Neural cell (in vitro differentiated cells): Measurements from ENCODE around the gene ALS2. TPM values are rescaled to one million over a fixed set of nuclear protein-coding genes. Genes with fewer than 3 reads are reported as not detected.

Experiments
- H2AFZ ChIP-seq: fragments of 200-600, 300-800 bp; sonication (generic), shearing (Covaris generic); 2 replicates; pipeline ENCODE4 v1.6.0; 2014; ENCODE audit warnings: low read depth, mild to moderate bottlenecking, antibody characterized with exemption, low read length, moderate library complexity
- H3F3A ChIP-seq: fragments of 200-600 bp; shearing (Covaris generic); 2 replicates; pipeline ENCODE4 v1.6.1; 2016; ENCODE audit warnings: mild to moderate bottlenecking, moderate library complexity, mixed read lengths, antibody characterized with exemption, low read length; ENCODE audit not compliant: insufficient read depth, poor library complexity, severe bottlenecking
- H3K27ac ChIP-seq: fragments of 200-600, 300-800 bp; sonication (generic), shearing (Covaris generic); 2 replicates; pipeline ENCODE4 v1.5.1; 2014; ENCODE audit warnings: mild to moderate bottlenecking, low read length, moderate library complexity
- H3K27me3 ChIP-seq: fragments of 300-800, 200-600 bp; sonication (generic), shearing (Covaris generic); 2 replicates; pipeline ENCODE4 v1.6.0; 2014; ENCODE audit warnings: mild to moderate bottlenecking, low read depth, low read length, moderate library complexity; ENCODE audit not compliant: insufficient read depth
- H3K36me3 ChIP-seq: fragments of 300-800, 200-600 bp; sonication (generic), shearing (Covaris generic); 2 replicates; pipeline ENCODE4 v1.5.1; 2014; ENCODE audit warnings: mild to moderate bottlenecking, antibody characterized with exemption, low read length, moderate library complexity; ENCODE audit not compliant: insufficient read depth
- H3K4me2 ChIP-seq: fragments of 300-800, 200-600 bp; sonication (generic), shearing (Covaris generic); 2 replicates; pipeline ENCODE4 v1.6.0; 2014; ENCODE audit warnings: mild to moderate bottlenecking, low read length
- H3K4me3 ChIP-seq: fragments of 300-800, 200-600 bp; sonication (generic), shearing (Covaris generic); 2 replicates; pipeline ENCODE4 v1.5.1; 2014; ENCODE audit warnings: mild to moderate bottlenecking, low read length, moderate library complexity
- H3K79me2 ChIP-seq: fragments of 200-600 bp; shearing (Covaris generic); replicated peaks from 2 replicates; pipeline ENCODE4 v1.6.0; 2014; ENCODE audit warnings: mild to moderate bottlenecking, low read length, moderate library complexity; ENCODE audit not compliant: insufficient read depth
- H3K9ac ChIP-seq: fragments of 300-800, 200-600 bp; sonication (generic), shearing (Covaris generic); 2 replicates; pipeline ENCODE4 v1.6.1; 2016; ENCODE audit warnings: mild to moderate bottlenecking, low read length, mixed read lengths
- H3K9me2 ChIP-seq: fragments of 200-600 bp; shearing (Covaris generic); 2 replicates; pipeline ENCODE4 v1.6.1; 2016; ENCODE audit warnings: mild to moderate bottlenecking, low read length, mixed read lengths; ENCODE audit not compliant: insufficient read depth
- H3K9me3 ChIP-seq: fragments of 200-600, 300-800 bp; sonication (generic), shearing (Covaris generic); 2 replicates; pipeline ENCODE4 v1.6.1; 2016; ENCODE audit warnings: mild to moderate bottlenecking, mixed run types, low read length, moderate library complexity, mixed read lengths
- H4K20me1 ChIP-seq: fragments of 200-600 bp; shearing (Covaris generic); 2 replicates; pipeline ENCODE4 v1.6.1; 2016; ENCODE audit warnings: mild to moderate bottlenecking, mixed run types; ENCODE audit not compliant: insufficient read depth
- EP300 ChIP-seq: fragments of 450-650 bp; conservative IDR thresholded peaks from 2 replicates; pipeline ENCODE4 v1.6.1; 2014; ENCODE audit warnings: antibody characterized with exemption, mild to moderate bottlenecking, moderate library complexity; ENCODE audit not compliant: poor library complexity, severe bottlenecking
- EZH2 ChIP-seq: fragments of 200-600, 300-800 bp; shearing (Covaris generic), sonication (generic); IDR thresholded peaks from 2 replicates; pipeline ENCODE4 v1.6.1; 2014; ENCODE audit warnings: antibody characterized with exemption, low read length, borderline replicate concordance, mild to moderate bottlenecking; ENCODE audit not compliant: insufficient read depth, poor library complexity, severe bottlenecking
- MXI1 ChIP-seq: fragments of 450-650 bp; conservative IDR thresholded peaks from 2 replicates; pipeline ENCODE4 v1.6.1; 2014; ENCODE audit warnings: antibody characterized with exemption, mild to moderate bottlenecking; ENCODE audit not compliant: poor library complexity, severe bottlenecking
- POLR2AphosphoS5 ChIP-seq: IDR thresholded peaks from 2 replicates; pipeline ENCODE4 v1.6.1; 2012
- RAD21 ChIP-seq: fragments of 450-650 bp; conservative IDR thresholded peaks from 2 replicates; pipeline ENCODE4 v1.6.1; 2014; ENCODE audit warnings: antibody characterized with exemption, mild to moderate bottlenecking, moderate library complexity
- REST ChIP-seq: IDR thresholded peaks from 2 replicates; pipeline ENCODE4 v1.6.1; 2012; ENCODE audit warnings: borderline replicate concordance
- SMC3 ChIP-seq: fragments of 450-650 bp; conservative IDR thresholded peaks from 2 replicates; pipeline ENCODE4 v1.6.1; 2014; ENCODE audit warnings: antibody characterized with exemption, mild to moderate bottlenecking, moderate library complexity; ENCODE audit not compliant: poor library complexity
- TAF1 ChIP-seq: IDR thresholded peaks from 2 replicates; pipeline ENCODE4 v1.6.1; 2012; ENCODE audit warnings: low read depth
- polyA plus RNA-seq: library from polyadenylated mRNA; depleted of rRNA; stranded (reverse); fragments of >200 nt; gene quantifications from 2 replicates; pipeline ENCODE4 v1.2.3, GENCODE V29; 2014
- TF ChIP-seq, protein P1 (sequence below): fragments of 450-650 bp; IDR thresholded peaks from 2 replicates; pipeline ENCODE4 v1.5.1; 2014; ENCODE audit warnings: antibody characterized with exemption, mild to moderate bottlenecking, moderate library complexity; ENCODE audit not compliant: poor library complexity, severe bottlenecking

Gene ALS2
- polyA plus RNA-seq, 1 donor from 2014 or later, result 26.3 TPM

DNA sequence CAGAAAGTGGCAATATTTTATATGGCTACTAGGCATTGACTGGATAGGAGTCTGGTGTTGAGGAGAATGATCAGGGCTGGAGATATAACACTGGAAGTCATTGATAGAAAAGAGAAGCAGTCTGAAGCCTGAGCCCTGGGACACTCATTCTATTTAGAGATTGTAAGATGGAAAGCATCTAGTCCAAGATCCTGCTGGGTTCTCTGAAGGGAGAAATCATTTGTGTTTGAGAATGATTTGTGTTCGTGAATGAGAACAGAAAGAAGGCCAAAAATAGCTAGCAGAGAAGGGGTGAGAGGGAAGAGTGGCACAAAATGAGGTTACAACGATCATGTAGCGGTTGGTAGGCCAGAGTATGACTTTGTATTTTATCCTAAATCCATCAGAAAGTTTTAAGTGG, 7.6 kb upstream of the ALS2 start:
- H3K27me3 ChIP-seq, result no peaks in the 10 kb centered on the region
- no peak overlapping the region for H3K4me3 ChIP-seq

GRCh38 chr2:201786471-201786870, 5.7 kb upstream of the ALS2 start:
- Histone ChIP-seq H3K27me3 (no peaks in the 10 kb centered on the region), H4K20me1 (no peaks in the 10 kb centered on the region), H2AFZ (no peak overlapping the region), H3K27ac (no peak overlapping the region), H3K36me3 (no peaks in the 10 kb centered on the region), H3K4me3 (no peak overlapping the region), H3F3A (no peaks in the 10 kb centered on the region), H3K79me2 (no peaks in the 10 kb centered on the region), H3K4me2 (no peak overlapping the region), H3K9me3 (no peaks in the 10 kb centered on the region), H3K9me2 (no peaks in the 10 kb centered on the region), H3K9ac (no peak overlapping the region)
- TF ChIP-seq EZH2 (no peak), REST (no peak), SMC3 (no peak), RAD21 (no peak), POLR2AphosphoS5 (no peak), MXI1 (no peak), TAF1 (no peak), EP300 (no peak)
- TF ChIP-seq, protein P1, sequence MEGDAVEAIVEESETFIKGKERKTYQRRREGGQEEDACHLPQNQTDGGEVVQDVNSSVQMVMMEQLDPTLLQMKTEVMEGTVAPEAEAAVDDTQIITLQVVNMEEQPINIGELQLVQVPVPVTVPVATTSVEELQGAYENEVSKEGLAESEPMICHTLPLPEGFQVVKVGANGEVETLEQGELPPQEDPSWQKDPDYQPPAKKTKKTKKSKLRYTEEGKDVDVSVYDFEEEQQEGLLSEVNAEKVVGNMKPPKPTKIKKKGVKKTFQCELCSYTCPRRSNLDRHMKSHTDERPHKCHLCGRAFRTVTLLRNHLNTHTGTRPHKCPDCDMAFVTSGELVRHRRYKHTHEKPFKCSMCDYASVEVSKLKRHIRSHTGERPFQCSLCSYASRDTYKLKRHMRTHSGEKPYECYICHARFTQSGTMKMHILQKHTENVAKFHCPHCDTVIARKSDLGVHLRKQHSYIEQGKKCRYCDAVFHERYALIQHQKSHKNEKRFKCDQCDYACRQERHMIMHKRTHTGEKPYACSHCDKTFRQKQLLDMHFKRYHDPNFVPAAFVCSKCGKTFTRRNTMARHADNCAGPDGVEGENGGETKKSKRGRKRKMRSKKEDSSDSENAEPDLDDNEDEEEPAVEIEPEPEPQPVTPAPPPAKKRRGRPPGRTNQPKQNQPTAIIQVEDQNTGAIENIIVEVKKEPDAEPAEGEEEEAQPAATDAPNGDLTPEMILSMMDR, result no peak

More for the DNA sequence above, 7.6 kb upstream of the ALS2 start:
- Histone ChIP-seq H3K9me3 (no peaks in the 10 kb centered on the region), H2AFZ (no peak overlapping the region), H3K27ac (no peak overlapping the region), H3K36me3 (no peaks in the 10 kb centered on the region), H3F3A (no peaks in the 10 kb centered on the region), H3K79me2 (no peaks in the 10 kb centered on the region), H4K20me1 (no peaks in the 10 kb centered on the region), H3K4me2 (no peak overlapping the region), H3K9me2 (no peaks in the 10 kb centered on the region), H3K9ac (no peak overlapping the region)
- no peak for TF ChIP-seq RAD21
- TF ChIP-seq POLR2AphosphoS5, result no peak
- TF ChIP-seq, protein P1, result no peak
- no peak for TF ChIP-seq REST
- TF ChIP-seq SMC3, result no peak
